NB4 (cell line): ENCODE results near the gene PCNX2.

Source experiments
- MYC ChIP-seq: IDR thresholded peaks from 2 replicates; pipeline ENCODE4 v1.6.1; 2011; ENCODE audit warnings: low read depth, low read length
- POLR2A ChIP-seq: IDR thresholded peaks from 2 replicates; pipeline ENCODE4 v1.6.1; 2011; ENCODE audit warnings: mild to moderate bottlenecking; ENCODE audit not compliant: insufficient read length; ENCODE audit errors: extremely low read depth
- TF ChIP-seq, protein P1 (sequence below): IDR thresholded peaks from one replicate; pipeline ENCODE4 v1.5.1; 2012; ENCODE audit warnings: low read depth, low read length
- TF ChIP-seq, protein P2 (sequence below): IDR thresholded peaks from 2 replicates; pipeline ENCODE4 v1.6.1; 2011; ENCODE audit warnings: low read depth, low read length

DNA sequence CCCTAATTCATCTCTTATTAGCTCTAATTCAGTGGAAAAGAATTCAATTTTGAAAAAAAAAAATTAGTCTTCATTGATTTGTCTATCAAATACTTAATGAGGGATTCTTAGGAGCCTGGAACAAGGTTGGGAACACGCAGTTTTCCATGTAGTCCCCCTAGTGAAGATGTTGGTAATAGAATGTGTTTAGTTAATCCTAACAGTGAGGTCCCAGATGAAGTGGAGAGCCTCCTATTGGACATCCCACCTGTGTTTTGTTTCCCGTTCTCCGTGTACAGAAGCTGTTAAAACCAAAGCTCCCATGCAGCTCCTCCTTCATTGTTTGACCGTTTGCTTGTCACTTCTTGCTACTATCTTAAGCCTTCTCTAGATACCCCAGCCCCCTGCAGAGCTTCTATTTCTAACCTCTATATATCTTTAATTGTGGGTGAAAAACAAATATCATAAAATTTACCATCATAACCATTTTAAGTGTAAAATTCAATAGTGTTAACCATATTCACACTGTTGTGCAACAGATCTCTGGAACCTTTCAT, 67.5 kb downstream of the PCNX2 start:
- TF ChIP-seq, protein P1, sequence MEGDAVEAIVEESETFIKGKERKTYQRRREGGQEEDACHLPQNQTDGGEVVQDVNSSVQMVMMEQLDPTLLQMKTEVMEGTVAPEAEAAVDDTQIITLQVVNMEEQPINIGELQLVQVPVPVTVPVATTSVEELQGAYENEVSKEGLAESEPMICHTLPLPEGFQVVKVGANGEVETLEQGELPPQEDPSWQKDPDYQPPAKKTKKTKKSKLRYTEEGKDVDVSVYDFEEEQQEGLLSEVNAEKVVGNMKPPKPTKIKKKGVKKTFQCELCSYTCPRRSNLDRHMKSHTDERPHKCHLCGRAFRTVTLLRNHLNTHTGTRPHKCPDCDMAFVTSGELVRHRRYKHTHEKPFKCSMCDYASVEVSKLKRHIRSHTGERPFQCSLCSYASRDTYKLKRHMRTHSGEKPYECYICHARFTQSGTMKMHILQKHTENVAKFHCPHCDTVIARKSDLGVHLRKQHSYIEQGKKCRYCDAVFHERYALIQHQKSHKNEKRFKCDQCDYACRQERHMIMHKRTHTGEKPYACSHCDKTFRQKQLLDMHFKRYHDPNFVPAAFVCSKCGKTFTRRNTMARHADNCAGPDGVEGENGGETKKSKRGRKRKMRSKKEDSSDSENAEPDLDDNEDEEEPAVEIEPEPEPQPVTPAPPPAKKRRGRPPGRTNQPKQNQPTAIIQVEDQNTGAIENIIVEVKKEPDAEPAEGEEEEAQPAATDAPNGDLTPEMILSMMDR: no peak
- no peak for TF ChIP-seq POLR2A
- no peak for TF ChIP-seq MYC
- TF ChIP-seq, protein P2, sequence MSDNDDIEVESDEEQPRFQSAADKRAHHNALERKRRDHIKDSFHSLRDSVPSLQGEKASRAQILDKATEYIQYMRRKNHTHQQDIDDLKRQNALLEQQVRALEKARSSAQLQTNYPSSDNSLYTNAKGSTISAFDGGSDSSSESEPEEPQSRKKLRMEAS: no peak
